ENCODE measurements around the gene TMEM201. TPM values are rescaled to one million over a fixed set of nuclear protein-coding genes. Genes with fewer than 3 reads are reported as not detected.

The TMEM201 gene
- total RNA-seq, 4 donors from 2014 or later, result 11.6 to 14.6 (median 11.9) TPM

DNA sequence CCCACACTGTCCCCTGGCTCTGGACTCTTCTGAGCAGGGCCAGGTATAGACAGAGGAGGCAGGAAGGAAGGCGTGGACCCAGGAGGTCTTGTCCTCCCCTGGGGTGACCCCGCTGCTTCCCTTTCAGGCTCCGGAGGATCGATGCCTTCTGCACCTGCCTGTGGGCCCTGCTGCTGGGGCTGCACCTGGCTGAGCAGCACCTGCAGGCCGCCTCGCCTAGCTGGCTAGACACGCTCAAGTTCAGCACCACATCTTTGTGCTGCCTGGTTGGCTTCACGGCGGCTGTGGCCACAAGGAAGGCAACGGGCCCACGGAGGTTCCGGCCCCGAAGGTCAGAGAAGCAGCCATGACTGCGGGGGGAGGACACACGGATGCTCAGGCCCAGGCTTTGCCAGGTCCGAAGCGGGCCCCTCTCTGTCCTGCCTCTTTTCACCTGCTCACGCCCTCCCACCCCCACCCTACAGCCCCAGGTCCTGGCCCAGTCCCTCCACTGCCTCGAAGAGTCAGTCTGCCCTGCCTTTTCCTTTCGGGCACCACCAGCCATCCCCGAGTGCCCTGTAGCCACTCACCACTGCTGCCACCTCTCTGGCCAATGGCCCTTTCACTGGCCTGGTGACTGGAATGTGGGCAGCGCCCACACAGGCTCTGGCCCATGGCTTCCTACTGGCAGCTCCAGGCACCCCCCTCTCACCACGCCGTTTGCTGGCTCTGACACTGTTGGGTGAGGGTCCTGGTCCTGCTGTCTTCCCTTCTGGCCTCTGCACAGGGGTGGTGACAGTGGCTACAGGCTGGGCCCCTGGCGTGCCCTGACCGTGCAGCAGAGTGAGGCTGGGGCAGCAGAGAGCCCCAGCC, 13.5 kb downstream of the TMEM201 start:
- TF ChIP-seq POLR2A (IDR thresholded peaks at IDR 0.05), result no peak
- TF ChIP-seq, protein P1, sequence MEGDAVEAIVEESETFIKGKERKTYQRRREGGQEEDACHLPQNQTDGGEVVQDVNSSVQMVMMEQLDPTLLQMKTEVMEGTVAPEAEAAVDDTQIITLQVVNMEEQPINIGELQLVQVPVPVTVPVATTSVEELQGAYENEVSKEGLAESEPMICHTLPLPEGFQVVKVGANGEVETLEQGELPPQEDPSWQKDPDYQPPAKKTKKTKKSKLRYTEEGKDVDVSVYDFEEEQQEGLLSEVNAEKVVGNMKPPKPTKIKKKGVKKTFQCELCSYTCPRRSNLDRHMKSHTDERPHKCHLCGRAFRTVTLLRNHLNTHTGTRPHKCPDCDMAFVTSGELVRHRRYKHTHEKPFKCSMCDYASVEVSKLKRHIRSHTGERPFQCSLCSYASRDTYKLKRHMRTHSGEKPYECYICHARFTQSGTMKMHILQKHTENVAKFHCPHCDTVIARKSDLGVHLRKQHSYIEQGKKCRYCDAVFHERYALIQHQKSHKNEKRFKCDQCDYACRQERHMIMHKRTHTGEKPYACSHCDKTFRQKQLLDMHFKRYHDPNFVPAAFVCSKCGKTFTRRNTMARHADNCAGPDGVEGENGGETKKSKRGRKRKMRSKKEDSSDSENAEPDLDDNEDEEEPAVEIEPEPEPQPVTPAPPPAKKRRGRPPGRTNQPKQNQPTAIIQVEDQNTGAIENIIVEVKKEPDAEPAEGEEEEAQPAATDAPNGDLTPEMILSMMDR (IDR thresholded peaks at IDR 0.05), result no peak
- TF ChIP-seq EP300 (IDR thresholded peaks at IDR 0.05), result no peak
- TF ChIP-seq POLR2AphosphoS5 (IDR thresholded peaks at IDR 0.05), result no peak
- 87% methylated on average over 17 of the region's 26 CpGs for WGBS
- no peaks in the 10 kb centered on the region for H3K4me1 ChIP-seq
- no peaks in the 10 kb centered on the region for H3K9me3 ChIP-seq
- no peak overlapping the region for H3K27ac ChIP-seq
- peak in 1 of 2 donors; percentile 67 for DNase-seq (ENCODE audit: low spot score in 2 of 2)
- H3K36me3 ChIP-seq, result peaks cover 91% of the 10 kb centered on the region
- no peak overlapping the region for H3K4me3 ChIP-seq
- H3K27me3 ChIP-seq, result no peaks in the 10 kb centered on the region

DNA sequence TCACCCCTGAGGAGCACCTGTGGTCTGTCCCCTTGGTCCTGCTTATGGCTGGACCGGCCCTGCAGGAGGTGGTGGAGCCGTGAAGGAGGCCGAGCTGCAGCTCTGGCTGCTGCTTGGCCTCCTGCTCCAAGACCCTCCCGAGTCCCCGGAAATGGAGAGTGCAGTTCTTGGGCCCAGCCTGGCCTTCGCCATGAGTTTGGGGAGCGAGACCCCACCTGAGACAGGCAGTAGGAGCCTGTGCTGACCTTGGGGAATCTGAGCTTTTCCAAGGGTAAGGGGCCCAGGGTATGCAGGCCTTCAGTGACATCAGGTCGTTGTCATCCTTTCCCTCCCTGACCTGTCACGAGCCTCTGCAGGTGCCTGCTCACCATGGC, 14.1 kb downstream of the TMEM201 start:
- H3K4me3 ChIP-seq, result no peak overlapping the region
- peak in 1 of 2 donors; percentile 56 for DNase-seq (ENCODE audit: low spot score in 2 of 2)
- no peak for TF ChIP-seq EP300 (IDR thresholded peaks at IDR 0.05)
- TF ChIP-seq POLR2A (IDR thresholded peaks at IDR 0.05), result no peak
- TF ChIP-seq, protein P1 (IDR thresholded peaks at IDR 0.05), result no peak
- no peak for TF ChIP-seq POLR2AphosphoS5 (IDR thresholded peaks at IDR 0.05)
- no CpG with 5 or more reads among the region's 9 CpGs for WGBS
- peaks cover 91% of the 10 kb centered on the region for H3K36me3 ChIP-seq
- no peaks in the 10 kb centered on the region for H3K9me3 ChIP-seq
- H3K27ac ChIP-seq, result no peak overlapping the region
- no peaks in the 10 kb centered on the region for H3K4me1 ChIP-seq
- no peaks in the 10 kb centered on the region for H3K27me3 ChIP-seq

DNA sequence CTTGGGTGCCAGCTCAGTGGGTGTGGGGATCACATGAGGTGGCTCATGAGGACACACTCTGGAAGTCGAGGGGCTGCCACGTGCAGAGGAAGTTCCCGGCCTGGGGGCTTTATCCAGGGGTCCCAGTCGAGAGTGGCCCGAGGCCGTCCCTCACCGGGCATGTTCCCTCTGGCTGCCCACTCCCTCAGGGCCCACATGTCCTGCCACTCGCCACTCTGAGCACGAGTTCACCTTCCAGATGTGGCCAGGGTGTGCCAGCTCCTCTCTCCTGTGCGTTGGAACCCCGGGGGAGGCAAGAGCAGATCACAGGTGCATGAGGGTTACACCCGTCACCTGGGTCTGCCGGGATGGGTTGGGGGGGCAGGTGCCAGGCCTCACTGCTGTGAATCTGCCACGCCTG, 14.6 kb downstream of the TMEM201 start:
- Histone ChIP-seq H3K4me3 (no peak overlapping the region), H3K9me3 (no peaks in the 10 kb centered on the region), H3K4me1 (no peaks in the 10 kb centered on the region), H3K36me3 (peaks cover 91% of the 10 kb centered on the region), H3K27me3 (no peaks in the 10 kb centered on the region), H3K27ac (no peak overlapping the region)
- DNase-seq (ENCODE audit: low spot score in 2 of 2), result peak in 1 of 2 donors; percentile 75
- WGBS, result 91% methylated on average over 14 of the region's 14 CpGs
- TF ChIP-seq POLR2A (IDR thresholded peaks at IDR 0.05) (no peak), EP300 (IDR thresholded peaks at IDR 0.05) (no peak), POLR2AphosphoS5 (IDR thresholded peaks at IDR 0.05) (no peak)
- TF ChIP-seq, protein P1 (IDR thresholded peaks at IDR 0.05), result no peak

DNA sequence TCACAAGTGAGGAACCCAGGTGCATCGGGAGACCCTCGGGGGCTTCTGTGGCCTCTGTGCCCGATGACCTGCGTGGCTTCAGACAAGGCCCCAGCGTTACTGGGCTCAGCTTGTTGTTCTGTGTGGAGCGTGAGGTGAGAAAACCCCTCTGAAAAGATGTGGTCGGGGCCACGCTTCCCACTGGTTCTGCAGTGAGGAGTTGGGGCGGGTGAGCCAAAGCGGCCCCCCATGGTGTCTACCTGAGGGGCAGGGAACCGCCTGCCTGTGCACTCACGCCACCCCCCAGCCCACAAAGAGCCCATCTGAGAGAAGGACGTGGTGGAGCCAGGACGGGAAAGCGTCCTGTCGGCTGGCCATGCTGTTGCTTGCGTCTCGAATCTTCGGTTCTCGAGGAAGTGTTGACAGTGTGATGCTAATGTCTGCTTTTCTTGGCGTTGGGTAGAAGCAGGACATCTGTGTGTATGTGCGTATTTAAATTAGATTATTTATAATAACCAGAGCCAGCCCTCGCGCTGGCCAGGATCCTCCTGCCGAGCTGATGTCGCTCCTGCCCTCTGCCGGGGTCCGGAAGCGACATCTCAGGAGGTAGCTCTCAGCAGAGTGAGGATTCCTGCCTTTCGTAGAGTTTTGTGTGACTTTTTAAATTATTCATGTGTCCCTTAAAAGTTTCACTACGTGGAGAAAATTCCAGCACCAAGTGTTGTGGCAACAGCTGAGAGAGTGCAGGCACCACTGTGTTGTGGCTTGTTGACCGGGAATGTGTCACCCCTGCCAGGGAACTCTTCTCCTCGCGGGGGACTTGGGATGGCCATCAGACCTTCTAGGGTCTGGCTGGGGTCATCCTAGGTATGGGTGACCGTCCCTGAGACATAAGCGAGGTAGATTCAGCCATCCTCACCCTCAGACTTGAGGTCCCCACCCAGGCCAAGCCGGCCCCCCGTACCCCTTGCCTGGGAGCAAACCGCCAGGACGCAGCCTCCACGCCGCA, 15.3 kb downstream of the TMEM201 start:
- Histone ChIP-seq H3K27ac (no peak overlapping the region), H3K4me3 (no peak overlapping the region), H3K27me3 (no peaks in the 10 kb centered on the region), H3K4me1 (no peaks in the 10 kb centered on the region), H3K36me3 (peaks cover 89% of the 10 kb centered on the region), H3K9me3 (no peaks in the 10 kb centered on the region)
- WGBS, result 94% methylated on average over 28 of the region's 42 CpGs
- TF ChIP-seq EP300 (IDR thresholded peaks at IDR 0.05), result no peak
- no peak for DNase-seq (ENCODE audit: low spot score in 2 of 2)

DNA sequence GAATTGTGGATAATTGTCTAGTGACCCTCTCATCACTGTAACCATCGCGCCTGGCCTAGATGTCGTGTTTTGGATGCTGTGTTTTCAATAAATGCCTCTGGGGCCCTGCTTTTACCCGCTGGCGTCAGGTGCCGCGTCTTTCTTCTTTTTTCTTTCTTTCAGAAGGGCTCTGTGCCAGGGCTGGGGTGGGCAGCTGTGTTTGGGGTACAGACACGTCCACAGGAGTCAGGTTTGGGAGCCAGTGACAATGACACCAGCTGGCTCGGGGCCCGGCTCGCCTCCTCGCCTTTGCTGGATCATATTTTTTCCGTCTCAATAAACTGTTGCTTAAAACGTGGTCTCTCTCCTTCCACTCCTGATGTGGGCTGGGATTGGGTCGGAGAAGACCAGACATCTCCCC, 16.1 kb downstream of the TMEM201 start:
- Histone ChIP-seq H3K4me1 (no peaks in the 10 kb centered on the region), H3K4me3 (no peak overlapping the region), H3K27ac (no peak overlapping the region), H3K9me3 (no peaks in the 10 kb centered on the region), H3K36me3 (peaks cover 88% of the 10 kb centered on the region), H3K27me3 (no peaks in the 10 kb centered on the region)
- WGBS, result 88% methylated on average over 15 of the region's 15 CpGs
- DNase-seq (ENCODE audit: low spot score in 2 of 2), result no peak
- TF ChIP-seq POLR2A (IDR thresholded peaks at IDR 0.05), result no peak
- TF ChIP-seq, protein P1 (IDR thresholded peaks at IDR 0.05), result no peak
- no peak for TF ChIP-seq EP300 (IDR thresholded peaks at IDR 0.05)
- no peak for TF ChIP-seq POLR2AphosphoS5 (IDR thresholded peaks at IDR 0.05)
